GM21526 (cell line): Measurements from ENCODE around the gene MYO15B.

Source experiments
- ATAC-seq: cut with Tn5 transposase; IDR thresholded peaks from one replicate; pipeline ENCODE4 v1.9.1; 2021; ENCODE audit warnings: moderate library complexity; ENCODE audit not compliant: unreplicated experiment, low FRiP score

Gene MYO15B

GRCh38 chr17:75558666-75559530 lies 28.7 kb upstream of the MYO15B start:
- no peak for ATAC-seq

- no peak for ATAC-seq
Observed at GRCh38 chr17:75559958-75560533, 27.6 kb upstream of the MYO15B start.

GRCh38 chr17:75561927-75562603 lies 25.5 kb upstream of the MYO15B start:
- no peak for ATAC-seq

- no peak for ATAC-seq
Observed at GRCh38 chr17:75563063-75563758, 24.4 kb upstream of the MYO15B start.

- ATAC-seq: no peak
Observed at GRCh38 chr17:75564195-75564594, 23.4 kb upstream of the MYO15B start.

- ATAC-seq: no peak
Observed at GRCh38 chr17:75565066-75565465, 22.5 kb upstream of the MYO15B start.

- no peak for ATAC-seq
Observed at GRCh38 chr17:75565618-75566017, 22.0 kb upstream of the MYO15B start.

GRCh38 chr17:75566416-75566815 lies 21.2 kb upstream of the MYO15B start:
- no peak for ATAC-seq

- ATAC-seq: no peak
Observed at GRCh38 chr17:75566834-75567233, 20.8 kb upstream of the MYO15B start.

- no peak for ATAC-seq
Observed at GRCh38 chr17:75568412-75569255, 19.0 kb upstream of the MYO15B start.

- no peak for ATAC-seq
Observed at GRCh38 chr17:75570034-75570676, 17.4 kb upstream of the MYO15B start.

- no peak for ATAC-seq
Observed at GRCh38 chr17:75570772-75571171, 16.8 kb upstream of the MYO15B start.

- no peak for ATAC-seq
Observed at GRCh38 chr17:75571197-75571884, 16.3 kb upstream of the MYO15B start.

- ATAC-seq: no peak
Observed at GRCh38 chr17:75571885-75572215, 15.8 kb upstream of the MYO15B start.

- ATAC-seq: no peak
Observed at GRCh38 chr17:75572713-75573539, 14.7 kb upstream of the MYO15B start.

GRCh38 chr17:75573540-75573957 lies 14.1 kb upstream of the MYO15B start:
- no peak for ATAC-seq

GRCh38 chr17:75573994-75574393 lies 13.6 kb upstream of the MYO15B start:
- no peak for ATAC-seq

- no peak for ATAC-seq
Observed at GRCh38 chr17:75574404-75575036, 13.1 kb upstream of the MYO15B start.
